DOHH2 (cell line): ENCODE results near the gene COA8.

Source experiments
- CTCF ChIP-seq: fragments of 200-600 bp; sonication (generic); IDR thresholded peaks from one replicate; pipeline ENCODE4 v1.5.1; 2014; ENCODE audit warnings: antibody characterized with exemption, mild to moderate bottlenecking, low read depth, low read length; ENCODE audit not compliant: poor library complexity, severe bottlenecking
- EZH2phosphoT487 ChIP-seq: fragments of 200-600 bp; sonication (generic); IDR thresholded peaks from 2 replicates; pipeline ENCODE4 v1.6.1; 2017; ENCODE audit warnings: borderline replicate concordance, mild to moderate bottlenecking, antibody characterized with exemption, low read length, moderate library complexity, mixed read lengths

GRCh38 chr14:103530831-103531230 is 31.9 kb upstream of the COA8 start:
- TF ChIP-seq CTCF (no peak), EZH2phosphoT487 (no peak)
